Smooth muscle cell (in vitro differentiated cells): ENCODE measurements around the gene OR4E1. TPM values are rescaled to one million over a fixed set of nuclear protein-coding genes. Genes with fewer than 3 reads are reported as not detected.

Experiments used
- DNase-seq: peaks from one replicate; lab custom pipeline; 2025; ENCODE audit not compliant: unreplicated experiment; lab: John Stamatoyannopoulos, UW
- H2AFZ ChIP-seq: fragments of 200-600 bp; sonication (generic); 2 replicates; pipeline ENCODE4 v1.6.0; 2016; ENCODE audit warnings: antibody characterized with exemption, low read depth, mild to moderate bottlenecking
- H3F3A ChIP-seq: fragments of 200-600 bp; sonication (generic); 2 replicates; pipeline ENCODE4 v1.6.0; 2017; ENCODE audit warnings: antibody characterized with exemption, low read depth
- H3K27ac ChIP-seq: fragments of 200-600 bp; sonication (generic); 2 replicates; pipeline ENCODE4 v1.5.1; 2016; ENCODE audit warnings: low read depth, mild to moderate bottlenecking
- H3K27me3 ChIP-seq: fragments of 200-600 bp; sonication (generic); 2 replicates; pipeline ENCODE4 v1.6.1; 2016; ENCODE audit warnings: low read depth, mild to moderate bottlenecking
- H3K36me3 ChIP-seq: fragments of 200-600 bp; sonication (generic); 2 replicates; pipeline ENCODE4 v1.5.1; 2016; ENCODE audit warnings: low read depth
- H3K4me1 ChIP-seq: fragments of 200-600 bp; sonication (generic); 2 replicates; pipeline ENCODE4 v1.5.1; 2016; ENCODE audit warnings: low read depth
- H3K4me2 ChIP-seq: fragments of 200-600 bp; sonication (generic); 2 replicates; pipeline ENCODE4 v1.6.0; 2016; ENCODE audit warnings: mild to moderate bottlenecking
- H3K4me3 ChIP-seq: fragments of 200-600 bp; sonication (generic); 2 replicates; pipeline ENCODE4 v1.5.1; 2016; ENCODE audit warnings: mild to moderate bottlenecking
- H3K79me2 ChIP-seq: fragments of 200-600 bp; sonication (generic); 2 replicates; pipeline ENCODE4 v1.6.0; 2016; ENCODE audit warnings: low read depth, mild to moderate bottlenecking
- H3K9ac ChIP-seq: fragments of 200-600 bp; sonication (generic); 2 replicates; pipeline ENCODE4 v1.6.0; 2016; ENCODE audit warnings: low read depth
- H3K9me3 ChIP-seq: fragments of 200-600 bp; sonication (generic); replicated peaks from 2 replicates; pipeline ENCODE4 v1.5.1; 2016; ENCODE audit warnings: low read depth
- H4K20me1 ChIP-seq: fragments of 200-600 bp; sonication (generic); 2 replicates; pipeline ENCODE4 v1.6.0; 2016; ENCODE audit warnings: low read depth
- WGBS: methylation state at CpG from one replicate; pipeline ENCODE4 v1.1.7; 2016; ENCODE audit warnings: low lambda C conversion rate; 5-methylcytosine and 5-hydroxymethylcytosine counted together
- polyA plus RNA-seq: library from polyadenylated mRNA; unstranded; fragments of >200 nt; fragmentation: Nextera tagmentation; extraction: Ambion mirVana; gene quantifications from 2 replicates; pipeline ENCODE4 v1.2.1, GENCODE V29; 2016
- total RNA-seq: library from RNA; depleted of rRNA; stranded (reverse); fragments of >200 nt; gene quantifications from 2 replicates; pipeline ENCODE4 v1.2.3, GENCODE V29; 2014
- TF ChIP-seq, protein P1 (sequence below): fragments of 200-600 bp; sonication (generic); IDR thresholded peaks from 2 replicates; pipeline ENCODE4 v1.5.1; 2017; ENCODE audit warnings: borderline replicate concordance, mild to moderate bottlenecking, antibody characterized with exemption; ENCODE audit not compliant: insufficient read depth, poor library complexity, severe bottlenecking

OR4E1 gene
- total and polyA plus RNA-seq, 2 experiments from 2014 or later: not detected

DNA sequence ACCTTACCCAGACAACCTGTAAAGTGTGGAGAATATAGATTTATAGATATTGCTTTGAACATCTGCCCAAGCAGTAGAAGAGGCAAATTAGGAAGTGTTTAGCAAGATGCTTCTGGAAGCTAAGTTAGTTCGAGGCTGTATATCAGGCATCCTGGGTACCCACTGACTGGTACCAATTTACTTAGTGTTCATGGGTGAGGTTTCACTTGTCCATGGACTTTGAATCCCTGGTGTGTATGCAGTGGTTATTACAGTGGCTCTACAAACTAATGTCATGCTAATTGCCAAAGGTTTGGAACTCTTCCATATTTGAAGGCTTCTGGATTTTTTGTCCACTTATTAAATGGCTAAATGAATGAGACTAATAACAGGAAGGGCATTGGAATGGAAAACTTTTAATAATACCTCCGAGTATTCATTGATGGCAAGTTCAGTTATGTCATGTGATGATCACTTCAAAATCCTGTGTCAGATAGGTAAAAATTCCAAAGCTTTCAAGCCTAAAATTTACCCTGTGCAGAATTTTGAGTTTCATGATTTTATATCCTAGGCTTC is 20.2 kb downstream of the OR4E1 start, which contains the start of gene OR4E2:
Gene OR4E2, plus strand, starts transcription at position 505 of the 555 bp plus-strand sequence. CDS start 11,248 bp downstream, outside the sequence.
- no peak for DNase-seq
- Histone ChIP-seq H3K9ac (no peak within 1 kb of the TSS), H3K27ac (no peak within 1 kb of the TSS), H3F3A (no peaks in the 10 kb centered on the region), H3K4me1 (no peaks in the 10 kb centered on the region), H4K20me1 (no peaks in the 10 kb centered on the region), H2AFZ (no peak within 1 kb of the TSS), H3K36me3 (no peaks in the 10 kb centered on the region), H3K27me3 (no peaks in the 10 kb centered on the region), H3K79me2 (no peaks in the 10 kb centered on the region), H3K4me2 (no peak within 1 kb of the TSS), H3K4me3 (no peak within 1 kb of the TSS), H3K9me3 (no peaks in the 10 kb centered on the region)
- TF ChIP-seq, protein P1, sequence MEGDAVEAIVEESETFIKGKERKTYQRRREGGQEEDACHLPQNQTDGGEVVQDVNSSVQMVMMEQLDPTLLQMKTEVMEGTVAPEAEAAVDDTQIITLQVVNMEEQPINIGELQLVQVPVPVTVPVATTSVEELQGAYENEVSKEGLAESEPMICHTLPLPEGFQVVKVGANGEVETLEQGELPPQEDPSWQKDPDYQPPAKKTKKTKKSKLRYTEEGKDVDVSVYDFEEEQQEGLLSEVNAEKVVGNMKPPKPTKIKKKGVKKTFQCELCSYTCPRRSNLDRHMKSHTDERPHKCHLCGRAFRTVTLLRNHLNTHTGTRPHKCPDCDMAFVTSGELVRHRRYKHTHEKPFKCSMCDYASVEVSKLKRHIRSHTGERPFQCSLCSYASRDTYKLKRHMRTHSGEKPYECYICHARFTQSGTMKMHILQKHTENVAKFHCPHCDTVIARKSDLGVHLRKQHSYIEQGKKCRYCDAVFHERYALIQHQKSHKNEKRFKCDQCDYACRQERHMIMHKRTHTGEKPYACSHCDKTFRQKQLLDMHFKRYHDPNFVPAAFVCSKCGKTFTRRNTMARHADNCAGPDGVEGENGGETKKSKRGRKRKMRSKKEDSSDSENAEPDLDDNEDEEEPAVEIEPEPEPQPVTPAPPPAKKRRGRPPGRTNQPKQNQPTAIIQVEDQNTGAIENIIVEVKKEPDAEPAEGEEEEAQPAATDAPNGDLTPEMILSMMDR: no peak
- 84% methylated on average over 2 of the region's 2 CpGs for WGBS

DNA sequence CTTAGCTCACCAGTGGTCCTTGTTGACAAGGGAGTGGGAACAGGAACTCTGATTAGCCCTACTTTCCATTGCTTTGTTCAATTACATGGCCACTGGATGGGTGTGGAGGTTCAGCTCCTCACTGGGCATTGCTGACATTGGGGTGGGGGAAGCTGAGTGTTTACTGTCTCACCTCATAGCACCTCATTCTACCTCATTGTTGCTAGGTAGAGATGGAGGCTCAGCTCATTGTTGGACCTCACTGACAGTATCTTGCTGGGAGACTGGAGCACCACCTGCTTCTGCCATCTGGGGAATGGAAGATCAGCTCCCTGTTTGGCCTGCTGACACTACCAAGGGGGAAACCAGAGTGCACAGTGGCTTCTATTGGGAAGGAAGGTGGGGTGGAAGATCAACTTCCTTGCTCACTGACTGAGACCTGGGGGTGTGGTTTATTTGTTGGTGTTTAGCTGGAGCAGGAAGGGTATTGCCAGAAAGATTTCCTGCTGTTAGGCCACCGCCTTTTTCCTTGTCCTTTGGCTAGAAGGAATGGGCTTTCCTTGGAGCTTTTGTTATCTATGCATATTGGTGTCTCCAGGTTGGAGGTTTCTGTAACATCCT is 21.3 kb downstream of the OR4E1 start:
- no peaks in the 10 kb centered on the region for H3K36me3 ChIP-seq
- TF ChIP-seq, protein P1: no peak
- H3K4me3 ChIP-seq: no peak overlapping the region
- H3K4me1 ChIP-seq: no peaks in the 10 kb centered on the region
- no peaks in the 10 kb centered on the region for H3K9me3 ChIP-seq
- H3F3A ChIP-seq: no peaks in the 10 kb centered on the region
- H2AFZ ChIP-seq: no peak overlapping the region
- no peak overlapping the region for H3K4me2 ChIP-seq
- H3K9ac ChIP-seq: no peak overlapping the region
- no peak overlapping the region for H3K27ac ChIP-seq
- 75% methylated on average over 1 of the region's 1 CpG for WGBS
- H3K27me3 ChIP-seq: no peaks in the 10 kb centered on the region
- no peaks in the 10 kb centered on the region for H3K79me2 ChIP-seq
- DNase-seq: no peak
- no peaks in the 10 kb centered on the region for H4K20me1 ChIP-seq

DNA sequence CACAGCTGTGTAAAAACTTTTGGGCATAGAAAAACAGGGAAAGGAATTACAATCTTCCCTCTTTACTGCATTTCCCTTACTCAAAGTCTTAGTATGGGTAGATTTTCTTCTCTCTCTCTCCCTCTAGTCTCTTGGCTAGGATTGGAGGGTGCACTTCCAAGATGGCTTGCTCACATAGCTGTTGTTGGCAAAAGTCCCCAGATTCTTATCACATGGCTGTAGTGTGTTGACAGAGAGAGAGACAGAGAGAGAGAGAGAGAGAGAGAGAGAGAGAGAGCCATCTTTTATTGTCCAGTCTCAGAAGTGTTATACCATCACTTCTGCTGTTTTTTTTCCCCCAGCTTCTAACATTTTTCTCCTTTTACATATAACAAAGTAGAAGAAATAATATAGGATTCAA is 26.2 kb downstream of the OR4E1 start:
- no peak overlapping the region for H3K4me3 ChIP-seq
- no peaks in the 10 kb centered on the region for H3K9me3 ChIP-seq
- H3K27me3 ChIP-seq: no peaks in the 10 kb centered on the region
- H3K9ac ChIP-seq: no peak overlapping the region
- H4K20me1 ChIP-seq: no peaks in the 10 kb centered on the region
- H2AFZ ChIP-seq: no peak overlapping the region
- no peaks in the 10 kb centered on the region for H3K4me1 ChIP-seq
- TF ChIP-seq, protein P1: no peak
- H3K27ac ChIP-seq: no peak overlapping the region
- H3K79me2 ChIP-seq: no peaks in the 10 kb centered on the region
- H3F3A ChIP-seq: no peaks in the 10 kb centered on the region
- DNase-seq: no peak
- H3K4me2 ChIP-seq: no peak overlapping the region
- no peaks in the 10 kb centered on the region for H3K36me3 ChIP-seq

DNA sequence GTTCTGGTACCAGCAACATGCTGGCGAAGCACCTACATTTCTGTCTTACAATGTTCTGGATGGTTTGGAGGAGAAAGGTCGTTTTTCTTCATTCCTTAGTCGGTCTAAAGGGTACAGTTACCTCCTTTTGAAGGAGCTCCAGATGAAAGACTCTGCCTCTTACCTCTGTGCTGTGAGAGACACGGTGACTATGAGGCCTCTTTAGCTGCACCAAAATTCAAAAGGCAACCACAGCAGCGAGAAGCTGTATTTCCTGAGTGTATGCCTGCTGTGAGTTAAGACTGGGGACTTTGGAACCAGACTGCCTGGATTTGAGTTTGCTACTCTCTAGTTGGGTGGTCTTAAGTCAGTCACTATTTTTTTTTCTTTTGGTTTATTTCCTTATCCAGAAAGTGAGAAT is 30.2 kb downstream of the OR4E1 start:
- Histone ChIP-seq H3K4me3 (no peak overlapping the region), H3K27ac (no peak overlapping the region), H4K20me1 (no peaks in the 10 kb centered on the region), H3K27me3 (no peaks in the 10 kb centered on the region), H3K4me1 (no peaks in the 10 kb centered on the region), H2AFZ (no peak overlapping the region), H3F3A (no peaks in the 10 kb centered on the region), H3K9ac (no peak overlapping the region), H3K79me2 (no peaks in the 10 kb centered on the region), H3K4me2 (no peak overlapping the region), H3K9me3 (no peaks in the 10 kb centered on the region), H3K36me3 (no peaks in the 10 kb centered on the region)
- 80% methylated on average over 5 of the region's 5 CpGs for WGBS
- TF ChIP-seq, protein P1: no peak
- DNase-seq: no peak
